Measurements from ENCODE around the gene ARPP21.

The ARPP21 gene

GRCh38 chr3:35674451-35675109 lies 35.3 kb downstream of the ARPP21 start:
- in situ Hi-C loops (cut with MboI; ENCODE audit: low sequenced_read_pairs) = no loop called here

GRCh38 chr3:35675206-35675605 lies 35.9 kb downstream of the ARPP21 start:
- in situ Hi-C loops (cut with MboI; ENCODE audit: low sequenced_read_pairs) = no loop called here

DNA sequence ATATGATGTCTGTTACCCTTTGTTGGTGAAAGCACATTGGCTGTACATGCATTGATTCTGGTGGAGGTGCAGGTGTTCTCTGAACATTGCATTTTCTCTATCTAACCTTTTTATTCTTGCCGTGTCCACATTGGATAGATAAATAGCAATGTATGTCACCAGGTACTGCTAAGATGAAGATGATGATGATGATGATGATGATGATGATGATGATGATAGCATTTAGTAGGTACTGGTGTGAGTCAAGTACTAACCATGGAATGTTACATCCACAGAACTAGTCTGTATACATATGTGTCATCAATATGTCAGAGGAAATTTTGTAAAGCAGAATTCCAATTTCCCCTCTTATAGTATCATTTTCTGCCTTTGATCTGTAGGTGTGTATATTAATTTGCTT lies 36.3 kb downstream of the ARPP21 start:
- in situ Hi-C loops (cut with MboI; ENCODE audit: low sequenced_read_pairs) = no loop called here

- in situ Hi-C loops (cut with MboI; ENCODE audit: low sequenced_read_pairs) = no loop called here
Measured at GRCh38 chr3:35677797-35678196, 38.5 kb downstream of the ARPP21 start.

DNA sequence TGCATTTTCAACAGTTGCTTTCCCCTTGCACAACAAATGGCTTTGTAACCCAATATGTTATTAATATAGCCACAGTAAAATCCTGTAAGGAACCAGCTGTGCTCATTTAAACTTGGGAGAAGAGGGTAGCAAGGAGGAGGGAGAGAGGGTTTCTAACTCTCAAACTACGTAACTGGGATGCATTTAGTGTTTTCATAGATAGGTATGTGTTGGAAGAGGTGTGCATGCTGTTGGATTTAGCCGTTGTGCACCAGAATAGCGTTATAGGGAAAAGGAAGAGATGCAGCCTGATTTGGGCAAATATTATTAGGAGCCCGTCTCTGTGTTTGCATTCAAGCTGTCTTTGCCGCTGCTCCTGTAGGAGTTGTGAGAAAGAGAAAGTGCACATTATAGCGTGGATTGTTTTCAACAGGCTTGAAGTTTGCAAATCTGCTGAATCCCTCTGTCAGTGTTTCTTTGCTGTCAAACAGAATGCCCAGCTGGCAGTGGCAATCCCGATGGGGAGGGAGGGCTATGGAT lies 39.4 kb downstream of the ARPP21 start:
- in situ Hi-C loops (cut with MboI; ENCODE audit: low sequenced_read_pairs) = no loop called here

GRCh38 chr3:35679409-35680080 lies 40.2 kb downstream of the ARPP21 start:
- in situ Hi-C loops (cut with MboI; ENCODE audit: low sequenced_read_pairs) = no loop called here

DNA sequence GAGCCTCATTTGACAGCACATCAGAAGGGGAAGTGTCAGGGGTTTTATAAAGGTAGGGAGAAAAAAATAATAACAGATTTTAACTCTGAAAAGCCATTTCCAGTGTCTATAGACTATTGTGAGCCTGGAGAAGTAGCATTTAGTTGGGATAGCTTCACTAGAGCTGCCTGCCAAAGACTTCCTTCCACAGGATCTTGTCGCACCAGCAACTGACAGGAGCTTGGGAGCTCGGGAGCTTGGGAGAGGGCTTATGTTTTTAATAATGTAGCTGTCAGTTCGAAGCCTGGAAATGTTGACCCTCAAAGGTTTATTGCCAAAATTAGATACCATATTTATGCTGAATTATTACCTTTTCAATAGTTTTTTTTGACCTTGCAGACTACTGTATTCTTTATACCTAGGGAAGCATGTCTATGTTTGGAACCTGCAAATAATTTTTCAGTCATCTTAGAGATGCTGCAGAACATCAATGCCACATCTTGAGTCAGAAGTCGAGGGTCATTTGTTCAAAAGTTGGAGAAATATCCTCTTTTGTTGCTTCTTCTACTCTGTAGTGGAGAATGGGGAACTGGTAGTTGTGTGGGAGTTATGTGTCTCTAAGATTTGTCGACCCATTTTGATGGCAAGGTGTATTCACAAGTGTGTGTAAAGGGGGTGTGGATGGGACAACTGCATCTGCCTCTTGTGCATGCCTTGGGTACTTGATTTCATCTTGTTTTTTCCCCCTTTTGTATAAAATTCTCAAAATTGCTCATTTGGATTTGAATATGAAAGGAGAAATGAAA lies 41.7 kb downstream of the ARPP21 start:
- in situ Hi-C loops (cut with MboI; ENCODE audit: low sequenced_read_pairs) = no loop called here

DNA sequence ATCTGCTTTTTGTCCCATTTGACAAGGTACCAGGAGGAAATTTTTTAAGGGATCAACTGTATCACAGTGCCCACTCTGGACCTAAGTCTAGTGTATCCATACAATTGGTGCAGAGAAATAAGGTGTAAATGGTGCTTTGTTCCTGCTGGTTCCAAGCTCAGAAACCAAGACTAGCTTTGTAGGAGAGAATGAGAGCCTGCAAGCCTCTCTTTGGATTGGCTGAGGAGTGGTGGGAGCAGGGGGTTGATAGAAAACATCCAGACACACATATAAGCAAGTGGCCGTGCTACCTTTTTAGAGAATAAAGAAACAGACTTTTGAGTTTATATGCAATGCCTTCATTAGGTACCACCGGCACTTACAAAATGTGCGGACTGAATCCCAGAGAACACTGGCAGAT lies 45.8 kb downstream of the ARPP21 start:
- in situ Hi-C loops (cut with MboI; ENCODE audit: low sequenced_read_pairs) = no loop called here

DNA sequence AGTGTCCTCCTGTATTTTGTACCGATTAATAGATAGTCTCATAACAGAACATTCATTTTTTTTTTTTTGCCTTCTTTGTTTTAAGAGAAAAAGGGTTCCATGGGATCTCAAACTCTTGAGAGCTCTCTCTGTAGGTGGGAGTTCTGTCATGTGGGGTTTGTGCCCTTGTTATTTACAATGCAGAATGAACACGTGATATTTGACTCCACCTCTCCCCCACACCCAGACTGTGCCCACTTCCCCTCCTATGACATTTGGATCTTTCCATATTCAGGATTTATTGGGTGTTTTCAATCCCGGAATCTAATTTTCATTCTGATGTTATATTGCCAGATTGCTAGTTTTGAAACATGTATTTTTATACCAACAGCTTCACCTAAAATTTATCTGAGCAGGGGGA lies 49.5 kb downstream of the ARPP21 start:
- in situ Hi-C loops (cut with MboI; ENCODE audit: low sequenced_read_pairs) = no loop called here

GRCh38 chr3:35690271-35690670 lies 50.9 kb downstream of the ARPP21 start:
- in situ Hi-C loops (cut with MboI; ENCODE audit: low sequenced_read_pairs) = no loop called here

- in situ Hi-C loops (cut with MboI; ENCODE audit: low sequenced_read_pairs) = no loop called here
Measured at GRCh38 chr3:35705904-35706303, 66.6 kb downstream of the ARPP21 start.

DNA sequence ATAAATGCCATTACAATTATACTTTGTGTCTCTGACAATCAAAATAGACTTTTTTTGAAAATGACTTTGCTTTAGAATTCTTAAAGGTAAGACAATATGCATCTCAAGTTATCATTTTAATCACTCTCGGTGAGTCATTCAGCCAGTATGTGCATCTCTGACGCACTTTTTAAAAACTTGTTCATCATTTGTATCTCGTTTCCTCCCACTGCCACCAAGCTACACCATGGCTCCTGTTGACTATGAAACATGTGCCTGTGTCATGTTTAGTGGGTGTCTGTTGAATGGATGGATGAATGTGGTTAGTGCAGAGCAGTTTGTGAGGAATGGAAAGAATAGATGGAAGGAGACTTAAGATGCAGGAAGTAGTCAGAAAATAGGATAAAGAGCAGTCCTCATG lies 68.6 kb downstream of the ARPP21 start:
- in situ Hi-C loops (cut with MboI; ENCODE audit: low sequenced_read_pairs) = no loop called here

- in situ Hi-C loops (cut with MboI; ENCODE audit: low sequenced_read_pairs) = no loop called here
Measured at GRCh38 chr3:35708394-35709271, 69.3 kb downstream of the ARPP21 start.

DNA sequence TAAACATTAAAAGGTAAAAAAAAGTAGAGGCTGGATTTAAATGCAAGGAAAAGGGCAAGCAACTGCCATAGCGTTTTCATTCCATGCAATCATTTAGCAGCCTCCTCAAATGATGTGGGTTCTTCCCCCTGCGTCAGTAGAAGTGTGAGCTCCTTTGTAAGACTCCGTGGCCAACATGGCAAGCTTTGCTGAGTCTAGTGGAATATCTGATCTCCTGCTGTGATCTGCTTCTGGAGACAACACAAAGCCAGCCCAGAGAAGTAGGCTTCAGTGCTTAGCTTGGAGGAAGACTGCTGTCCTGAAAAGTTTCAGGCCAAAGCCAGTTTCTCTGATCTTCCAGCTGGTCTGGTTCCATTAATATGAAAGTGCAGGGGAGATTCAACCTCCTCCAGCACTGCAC lies 70.4 kb downstream of the ARPP21 start:
- in situ Hi-C loops (cut with MboI; ENCODE audit: low sequenced_read_pairs) = no loop called here

DNA sequence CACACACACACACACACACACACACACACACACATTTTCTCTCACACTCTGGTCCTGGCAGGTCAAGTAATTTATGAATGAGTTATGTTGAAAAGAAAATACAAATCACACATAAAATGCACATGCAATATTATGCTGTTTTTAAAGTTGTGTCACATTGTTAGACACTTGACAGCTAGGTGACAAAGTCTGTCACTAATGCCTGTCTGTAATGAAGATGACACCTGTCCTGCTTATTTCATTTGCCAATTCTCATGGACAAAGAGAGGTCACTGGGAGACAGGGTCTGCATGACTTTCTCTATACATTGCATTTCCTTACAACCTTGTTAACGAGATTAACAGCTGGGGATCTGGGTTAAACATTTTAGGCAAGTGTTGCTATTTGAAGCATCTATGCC lies 71.2 kb downstream of the ARPP21 start:
- in situ Hi-C loops (cut with MboI; ENCODE audit: low sequenced_read_pairs) = no loop called here

- in situ Hi-C loops (cut with MboI; ENCODE audit: low sequenced_read_pairs) = no loop called here
Measured at GRCh38 chr3:35718921-35719320, 79.6 kb downstream of the ARPP21 start.

DNA sequence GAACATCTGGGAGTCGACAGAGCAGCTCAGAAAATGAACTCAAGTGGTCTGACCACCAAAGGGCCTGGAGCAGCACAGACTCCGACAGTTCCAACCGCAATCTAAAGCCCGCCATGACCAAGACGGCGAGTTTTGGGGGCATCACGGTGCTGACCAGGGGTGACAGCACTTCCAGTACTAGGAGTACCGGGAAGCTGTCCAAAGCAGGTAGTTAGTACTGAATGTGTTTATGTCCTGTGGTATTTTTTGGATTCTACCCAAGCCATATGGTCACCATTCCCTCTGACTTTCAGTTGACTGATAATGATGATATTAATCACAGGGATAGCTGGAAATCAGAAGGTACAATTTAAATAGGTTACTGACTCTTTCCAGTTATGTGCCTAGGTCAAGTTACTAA lies 82.3 kb downstream of the ARPP21 start:
- in situ Hi-C loops (cut with MboI; ENCODE audit: low sequenced_read_pairs) = no loop called here

- in situ Hi-C loops (cut with MboI; ENCODE audit: low sequenced_read_pairs) = no loop called here
Measured at GRCh38 chr3:35722902-35723301, 83.6 kb downstream of the ARPP21 start.

DNA sequence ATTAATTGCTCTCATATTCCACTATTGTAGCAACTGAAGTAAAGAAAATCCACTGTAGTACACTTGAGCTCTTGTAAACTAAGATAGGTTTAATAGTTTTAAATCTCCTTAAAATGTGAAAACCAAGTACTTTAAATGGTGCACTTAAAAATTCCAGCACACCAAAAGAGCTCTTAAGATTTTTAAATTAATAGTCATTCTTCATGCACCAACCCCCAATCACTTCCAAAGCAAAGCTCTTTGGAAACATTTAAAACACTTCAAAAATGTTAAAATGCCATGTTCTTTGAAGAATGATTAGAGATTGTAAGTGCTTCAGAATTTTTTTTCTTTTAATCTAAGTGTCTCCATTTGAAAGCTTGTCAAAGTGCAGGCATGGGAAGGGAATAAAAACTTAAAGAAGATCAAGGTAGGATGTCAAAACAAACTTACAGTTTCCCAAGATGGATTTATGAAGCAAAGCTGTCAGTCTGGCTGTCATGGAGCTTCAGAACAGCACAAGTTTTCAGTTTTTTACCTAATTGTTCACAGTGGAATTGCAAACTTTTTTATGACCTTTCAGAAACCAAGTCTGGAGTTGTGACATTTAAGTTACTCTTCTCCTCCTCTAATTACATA lies 84.3 kb downstream of the ARPP21 start:
- in situ Hi-C loops (cut with MboI; ENCODE audit: low sequenced_read_pairs) = no loop called here

- in situ Hi-C loops (cut with MboI; ENCODE audit: low sequenced_read_pairs) = no loop called here
Measured at GRCh38 chr3:35724106-35724505, 84.8 kb downstream of the ARPP21 start.
